Measurements from ENCODE around the gene CEBPA.

The CEBPA gene

GRCh38 chr19:33286899-33287298 is 15.4 kb downstream of the CEBPA start:
- DNase-seq, result no peak

GRCh38 chr19:33285441-33285927 is 16.9 kb downstream of the CEBPA start:
- DNase-seq, result no peak

GRCh38 chr19:33284756-33285155 is 17.6 kb downstream of the CEBPA start:
- no peak for DNase-seq

- DNase-seq, result no peak
Measured at GRCh38 chr19:33284146-33284643, 18.1 kb downstream of the CEBPA start.

GRCh38 chr19:33283589-33283988 is 18.7 kb downstream of the CEBPA start:
- no peak for DNase-seq

GRCh38 chr19:33282036-33282671 is 20.2 kb downstream of the CEBPA start:
- DNase-seq, result no peak

GRCh38 chr19:33281296-33281926 is 20.9 kb downstream of the CEBPA start:
- DNase-seq, result no peak

GRCh38 chr19:33280351-33280921 is 21.9 kb downstream of the CEBPA start:
- DNase-seq, result no peak

GRCh38 chr19:33279430-33280350 is 22.6 kb downstream of the CEBPA start:
- DNase-seq, result no peak

GRCh38 chr19:33278403-33279269 is 23.7 kb downstream of the CEBPA start:
- DNase-seq, result no peak

- DNase-seq, result no peak
Measured at GRCh38 chr19:33278023-33278402, 24.3 kb downstream of the CEBPA start.

GRCh38 chr19:33277434-33277833 is 24.9 kb downstream of the CEBPA start:
- no peak for DNase-seq

- DNase-seq, result no peak
Measured at GRCh38 chr19:33275933-33276619, 26.3 kb downstream of the CEBPA start.

- DNase-seq, result no peak
Measured at GRCh38 chr19:33275559-33275932, 26.8 kb downstream of the CEBPA start.

- no peak for DNase-seq
Measured at GRCh38 chr19:33274663-33275558, 27.4 kb downstream of the CEBPA start.

GRCh38 chr19:33273881-33274662 is 28.3 kb downstream of the CEBPA start:
- DNase-seq, result no peak

GRCh38 chr19:33273065-33273736 is 29.1 kb downstream of the CEBPA start:
- no peak for DNase-seq

- DNase-seq, result no peak
Measured at GRCh38 chr19:33271246-33272021, 30.9 kb downstream of the CEBPA start.

Data from 8988T (cell line).